H1 (cell line): ENCODE results near the gene TPO. TPM values are rescaled to one million over a fixed set of nuclear protein-coding genes. Genes with fewer than 3 reads are reported as not detected.

Experiments used
- CTCF ChIA-PET: fragments of 300-600 bp; sonication (Branson Sonifier 250); formaldehyde crosslinking; loops from one replicate; lab custom pipeline; 2021; ENCODE audit not compliant: partially characterized antibody; lab: Charles Lee
- POLR2A ChIA-PET: fragments of 300-600 bp; sonication (Branson Sonifier 250); formaldehyde crosslinking; loops from one replicate; lab custom pipeline; 2021; ENCODE audit warnings: inconsistent platforms; ENCODE audit not compliant: partially characterized antibody; lab: Charles Lee
- DNase-seq, 2 experiments: peaks; one replicate each; pipeline versions ENCODE4 v3.0.0 to v3.0.0-alpha.2; 2010 to 2022; ENCODE audit warnings: low spot score in 2 of 2, low read depth in 1 of 2, mixed read lengths in 1 of 2
- FAIRE-seq: peaks from 2 replicates; lab custom pipeline; 2011; peaks lifted over from hg19 to GRCh38; lab: Jason Lieb, UNC
- H2AFZ ChIP-seq: 2 replicates; pipeline ENCODE4 v1.8.1; 2012; ENCODE audit warnings: low read length, inconsistent platforms
- H2AK5ac ChIP-seq: 2 replicates; pipeline ENCODE4 v1.6.1; 2013; ENCODE audit warnings: low read depth, low read length
- H2BK120ac ChIP-seq: replicated peaks from 2 replicates; pipeline ENCODE3; 2013; ENCODE audit warnings: low read depth, low read length, inconsistent platforms
- H2BK12ac ChIP-seq: 2 replicates; pipeline ENCODE4 v1.6.1; 2013; ENCODE audit warnings: low read depth, low read length
- H2BK15ac ChIP-seq: 2 replicates; pipeline ENCODE4 v1.6.1; 2013; ENCODE audit warnings: low read length
- H2BK20ac ChIP-seq: 2 replicates; pipeline ENCODE4 v1.6.1; 2013; ENCODE audit warnings: low read length
- H2BK5ac ChIP-seq: 2 replicates; pipeline ENCODE4 v1.6.1; 2013; ENCODE audit warnings: low read depth, low read length
- H3K14ac ChIP-seq: 2 replicates; pipeline ENCODE4 v1.6.1; 2013; ENCODE audit warnings: inconsistent platforms; ENCODE audit not compliant: insufficient read length
- H3K18ac ChIP-seq: 2 replicates; pipeline ENCODE4 v1.6.1; 2013; ENCODE audit warnings: low read length; ENCODE audit errors: extremely low read depth
- H3K23ac ChIP-seq: 2 replicates; pipeline ENCODE4 v1.6.1; 2013; ENCODE audit warnings: inconsistent platforms; ENCODE audit not compliant: insufficient read length
- H3K23me2 ChIP-seq: 2 replicates; pipeline ENCODE4 v1.6.1; 2013; ENCODE audit warnings: low read depth, low read length
- H3K27ac ChIP-seq: 2 replicates; pipeline ENCODE4 v1.6.1; 2011; ENCODE audit warnings: low read depth, low read length, inconsistent platforms
- H3K27me3 ChIP-seq, 4 experiments: replicated peaks in 1 of 4; 1 replicate in 1 of 4; 2 replicates in 3 of 4; pipeline versions ENCODE4 v1.6.1 to v1.8.1; 2011 to 2013; ENCODE audit warnings: low read length in 3 of 4, mild to moderate bottlenecking in 3 of 4, inconsistent platforms in 2 of 4, mixed read lengths in 2 of 4, moderate library complexity in 1 of 4; ENCODE audit not compliant: control insufficient read depth in 3 of 4, insufficient read depth in 3 of 4; ENCODE audit errors: extremely low read depth in 1 of 4
- H3K36me3 ChIP-seq, 4 experiments: 2 replicates each; pipeline versions ENCODE4 v1.6.1 to v1.8.1; 2011 to 2013; ENCODE audit warnings: mild to moderate bottlenecking in 4 of 4, low read length in 3 of 4, moderate library complexity in 2 of 4, control low read depth in 1 of 4, inconsistent platforms in 1 of 4; ENCODE audit not compliant: insufficient read depth in 4 of 4, control insufficient read depth in 2 of 4
- H3K4ac ChIP-seq: replicated peaks from 2 replicates; pipeline ENCODE3; 2013; ENCODE audit warnings: low read length, low read depth, mixed read lengths, inconsistent platforms; ENCODE audit not compliant: insufficient read length
- H3K4me1 ChIP-seq, 4 experiments: replicated peaks in 1 of 4; 1 replicate in 1 of 4; 2 replicates in 3 of 4; pipeline versions ENCODE4 v1.6.1 to v1.8.1; 2011 to 2013; ENCODE audit warnings: low read length in 3 of 4, inconsistent platforms in 2 of 4, mixed read lengths in 1 of 4; ENCODE audit not compliant: insufficient read depth in 4 of 4, control insufficient read depth in 3 of 4
- H3K4me2 ChIP-seq, 2 experiments: 2 replicates each; pipeline versions ENCODE4 v1.6.1 to v1.8.1; 2011 to 2013; ENCODE audit warnings: low read depth in 2 of 2, low read length in 2 of 2, control low read depth in 1 of 2, inconsistent platforms in 1 of 2, mild to moderate bottlenecking in 1 of 2; ENCODE audit not compliant: insufficient read depth in 1 of 2
- H3K4me3 ChIP-seq, 4 experiments: fragments of 200-600, 300-600 bp in 1 of 4; sonication (generic), shearing (Covaris generic), sonication (Bioruptor Twin) in 1 of 4; 2 replicates each; pipeline versions ENCODE4 v1.5.1 to v1.8.1; 2011 to 2016; ENCODE audit warnings: low read length in 4 of 4, low read depth in 3 of 4, control low read depth in 2 of 4, inconsistent platforms in 2 of 4, mild to moderate bottlenecking in 2 of 4, mixed read lengths in 1 of 4, moderate library complexity in 1 of 4; ENCODE audit not compliant: insufficient read depth in 2 of 4; ENCODE audit errors: extremely low read depth in 1 of 4
- H3K56ac ChIP-seq: replicated peaks from 2 replicates; pipeline ENCODE3; 2013; ENCODE audit warnings: low read depth, mild to moderate bottlenecking, mixed read lengths, low read length, inconsistent platforms; ENCODE audit not compliant: insufficient read length
- H3K79me1 ChIP-seq: 2 replicates; pipeline ENCODE4 v1.6.1; 2013; ENCODE audit warnings: low read depth, low read length, control low read depth
- H3K79me2 ChIP-seq, 2 experiments: 2 replicates each; pipeline versions ENCODE4 v1.6.1 to v1.8.1; 2012 to 2013; ENCODE audit warnings: low read length in 2 of 2, mild to moderate bottlenecking in 2 of 2, inconsistent platforms in 1 of 2; ENCODE audit not compliant: insufficient read depth in 2 of 2, control insufficient read depth in 1 of 2
- H3K9ac ChIP-seq, 4 experiments: replicated peaks in 1 of 4; 1 replicate in 1 of 4; 2 replicates in 3 of 4; pipeline versions ENCODE4 v1.6.1 to v1.8.1; 2011 to 2013; ENCODE audit warnings: low read depth in 3 of 4, low read length in 3 of 4, control low read depth in 2 of 4, mild to moderate bottlenecking in 2 of 4, moderate library complexity in 2 of 4, inconsistent platforms in 1 of 4; ENCODE audit errors: extremely low read depth in 1 of 4
- H3K9me3 ChIP-seq, 2 experiments: 2 replicates each; pipeline versions ENCODE4 v1.6.1 to v1.8.1; 2012 to 2013; ENCODE audit warnings: mild to moderate bottlenecking in 2 of 2, moderate library complexity in 2 of 2, control low read depth in 1 of 2, inconsistent platforms in 1 of 2, low read depth in 1 of 2, low read length in 1 of 2, mixed read lengths in 1 of 2; ENCODE audit not compliant: insufficient read depth in 2 of 2
- H4K20me1 ChIP-seq, 2 experiments: replicated peaks in 1 of 2; 2 replicates each; pipeline versions ENCODE3 to v1.8.1; 2011 to 2013; ENCODE audit warnings: inconsistent platforms in 2 of 2, low read length in 2 of 2, mild to moderate bottlenecking in 1 of 2; ENCODE audit not compliant: insufficient read depth in 2 of 2, control insufficient read depth in 1 of 2
- H4K5ac ChIP-seq: 2 replicates; pipeline ENCODE4 v1.6.1; 2013; ENCODE audit warnings: low read length, low read depth, mixed read lengths, inconsistent platforms; ENCODE audit not compliant: insufficient read length
- H4K8ac ChIP-seq: 2 replicates; pipeline ENCODE4 v1.8.0; 2013; ENCODE audit warnings: mild to moderate bottlenecking, moderate library complexity, low read length, inconsistent platforms; ENCODE audit not compliant: insufficient read depth; ENCODE audit errors: extremely low read depth
- H4K91ac ChIP-seq: replicated peaks from 2 replicates; pipeline ENCODE3; 2013; ENCODE audit warnings: low read length, mixed read lengths, inconsistent platforms; ENCODE audit not compliant: insufficient read length
- BCL11A ChIP-seq, 2 experiments: IDR thresholded peaks; one replicate each; pipeline ENCODE4 v1.6.1; 2011; ENCODE audit warnings: low read depth in 2 of 2, low read length in 2 of 2, mild to moderate bottlenecking in 2 of 2
- CBX5 ChIP-seq: fragments of 300-800, 300-1000 bp; sonication (generic); IDR thresholded peaks from 2 replicates; pipeline ENCODE4 v1.7.1; 2016; ENCODE audit warnings: antibody characterized with exemption, low read length, low read depth
- CEBPB ChIP-seq: IDR thresholded peaks from 2 replicates; pipeline ENCODE4 v1.6.1; 2012; ENCODE audit warnings: low read depth, low read length
- HDAC2 ChIP-seq, 2 experiments: fragments of 300-600 bp in 1 of 2; sonication (generic) in 1 of 2; IDR thresholded peaks; 2 replicates each; pipeline ENCODE4 v1.6.1; 2011 to 2012; ENCODE audit warnings: low read depth in 2 of 2, low read length in 2 of 2, mild to moderate bottlenecking in 2 of 2, moderate library complexity in 2 of 2, borderline replicate concordance in 1 of 2, inconsistent platforms in 1 of 2
- NRF1 ChIP-seq: IDR thresholded peaks from 2 replicates; pipeline ENCODE4 v1.6.1; 2011; ENCODE audit warnings: mild to moderate bottlenecking, low read depth, low read length, improper control_type of control experiment
- RNF2 ChIP-seq: fragments of 200-900, 300-1000 bp; sonication (generic); IDR thresholded peaks from 2 replicates; pipeline ENCODE4 v1.7.1; 2016; ENCODE audit warnings: borderline replicate concordance, low read depth, mild to moderate bottlenecking, antibody characterized with exemption, low read length; ENCODE audit not compliant: poor library complexity, severe bottlenecking; ENCODE audit errors: missing control alignments
- SRF ChIP-seq: IDR thresholded peaks from 2 replicates; pipeline ENCODE4 v1.6.1; 2011; ENCODE audit warnings: mild to moderate bottlenecking, low read depth, low read length, moderate library complexity
- SUZ12 ChIP-seq: fragments of 200-600 bp; sonication (generic); IDR thresholded peaks from 2 replicates; pipeline ENCODE4 v1.6.1; 2012; ENCODE audit warnings: mild to moderate bottlenecking, inconsistent platforms, low read length, moderate library complexity, mixed read lengths
- WGBS, 2 experiments: shearing (Covaris generic) in 1 of 2; methylation state at CpG; one replicate each; pipeline versions ENCODE4 v1.1.6 to v1.1.7; 2013 to 2015; ENCODE audit warnings: low lambda C conversion rate in 2 of 2, mixed read lengths in 2 of 2, inconsistent platforms in 1 of 2, low coverage in 1 of 2, missing lambda C conversion rate in 1 of 2; ENCODE audit not compliant: insufficient replicate concordance in 2 of 2, insufficient coverage in 1 of 2, insufficient read length in 1 of 2; ENCODE audit errors: extremely low coverage in 1 of 2, missing lambda C conversion rate in 1 of 2; 5-methylcytosine and 5-hydroxymethylcytosine counted together
- polyA plus RNA-seq, 7 experiments: library from polyadenylated mRNA; depleted of rRNA in 3 of 7; stranded (reverse) in 5 of 7; unstranded in 2 of 7; fragments of >200 nt in 5 of 7; fragments of 200-250 nt in 2 of 7; gene quantifications; 1 replicate in 5 of 7; 2 replicates in 1 of 7; 4 replicates in 1 of 7; pipeline versions ENCODE4 v1.2.1 to v1.2.3, GENCODE V29; 2011 to 2013; ENCODE audit warnings: missing spikeins in 2 of 7, mixed read lengths in 2 of 7
- total RNA-seq: library from RNA; stranded (reverse); fragmentation: NEBNext Ultra II Directional; extraction: Animal tissue kit (Norgen Biotek cat#: 25700); gene quantifications from 2 replicates; pipeline ENCODE4 v1.2.1, GENCODE V29; 2021
- TF ChIP-seq, protein P1 (sequence below): IDR thresholded peaks from 2 replicates; pipeline ENCODE4 v1.6.1; 2011; ENCODE audit warnings: low read length, improper control_type of control experiment

TPO gene
- total and polyA plus RNA-seq, 2 of the 8 experiments (the other 6 are each of a cell fraction or from before 2014, with no cell fraction given) = not detected

DNA sequence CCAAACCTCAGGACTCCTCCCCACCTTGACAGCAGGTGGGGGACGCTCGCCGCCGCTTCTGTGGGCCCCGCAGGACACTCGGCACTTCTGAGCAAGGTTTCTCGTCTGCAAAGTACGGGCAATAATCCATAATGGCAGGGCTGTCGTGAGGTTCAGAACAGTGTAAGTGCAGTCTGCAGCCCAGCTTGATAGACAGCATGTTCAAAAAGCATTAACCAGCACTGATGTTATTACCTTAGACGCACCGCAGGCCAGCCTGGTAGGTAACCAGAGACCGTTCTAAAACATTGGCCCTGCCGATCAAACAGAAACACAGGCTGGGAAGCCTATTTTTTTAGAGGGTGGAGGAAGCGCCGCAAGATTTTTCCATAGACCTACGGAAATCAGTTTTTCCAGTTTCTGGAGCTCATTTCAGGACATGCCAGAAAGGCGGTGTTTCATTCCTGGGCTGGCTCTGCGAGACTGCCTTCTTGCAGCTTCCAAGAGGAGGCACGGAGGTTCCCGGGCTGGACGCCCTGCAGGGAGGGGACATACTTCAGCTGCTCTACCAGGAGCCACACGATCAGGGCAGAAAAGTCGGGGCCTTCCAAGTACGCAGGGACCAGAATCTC is 148.7 kb downstream of the TPO start:
- Histone ChIP-seq H3K18ac (no peak overlapping the region), H3K4me3 (no peak overlapping the region), H3K79me2 (no peaks in the 10 kb centered on the region), H3K23ac (no peak overlapping the region), H3K27ac (no peak overlapping the region), H3K4ac (no peak overlapping the region), H4K5ac (no peak overlapping the region), H3K27me3 (no peaks in the 10 kb centered on the region), H2BK5ac (no peak overlapping the region), H2BK15ac (no peak overlapping the region), H3K9ac (no peak overlapping the region), H3K4me1 (peaks cover 0 to 4% (median under 1%) of the 10 kb centered on the region in 4 experiments; a peak in 1 of 7 replicates), H3K23me2 (no peaks in the 10 kb centered on the region), H3K9me3 (no peaks in the 10 kb centered on the region), H3K79me1 (no peaks in the 10 kb centered on the region), H3K4me2 (no peak overlapping the region), H4K91ac (no peak overlapping the region), H3K14ac (no peak overlapping the region), H2AFZ (no peak overlapping the region), H2BK20ac (no peak overlapping the region), H3K56ac (no peak overlapping the region), H4K8ac (no peak overlapping the region), H4K20me1 (no peaks in the 10 kb centered on the region), H2BK120ac (no peak overlapping the region), H2AK5ac (no peak overlapping the region), H2BK12ac (no peak overlapping the region), H3K36me3 (no peaks in the 10 kb centered on the region)
- no peak for DNase-seq
- TF ChIP-seq, protein P1, sequence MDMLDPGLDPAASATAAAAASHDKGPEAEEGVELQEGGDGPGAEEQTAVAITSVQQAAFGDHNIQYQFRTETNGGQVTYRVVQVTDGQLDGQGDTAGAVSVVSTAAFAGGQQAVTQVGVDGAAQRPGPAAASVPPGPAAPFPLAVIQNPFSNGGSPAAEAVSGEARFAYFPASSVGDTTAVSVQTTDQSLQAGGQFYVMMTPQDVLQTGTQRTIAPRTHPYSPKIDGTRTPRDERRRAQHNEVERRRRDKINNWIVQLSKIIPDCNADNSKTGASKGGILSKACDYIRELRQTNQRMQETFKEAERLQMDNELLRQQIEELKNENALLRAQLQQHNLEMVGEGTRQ = no peak
- TF ChIP-seq BCL11A (IDR thresholded peaks at IDR 0.05; ENCODE audit: low read depth in 2 of 2, low read length in 2 of 2) = no peak
- TF ChIP-seq SUZ12 = no peak
- no peak for TF ChIP-seq HDAC2 (IDR thresholded peaks at IDR 0.05; ENCODE audit: borderline replicate concordance in 1 of 2, low read depth in 2 of 2, low read length in 2 of 2)
- no peak for TF ChIP-seq CEBPB
- no peak for TF ChIP-seq NRF1
- no peak for TF ChIP-seq RNF2
- TF ChIP-seq SRF = no peak
- TF ChIP-seq CBX5 = no peak
- ChIA-PET CTCF (interaction anchor here (0.8 to 3.5 kb wide), 9 partner anchors 8 to 272 kb away, joined by 3 to 14 read pairs (median 3); no protein-coding TSS in a partner anchor), POLR2A (interaction anchor here (1.4 to 2.3 kb wide), 2 partner anchors 11 to 63 kb away, joined by 5 read pairs; no protein-coding TSS in a partner anchor)
- FAIRE-seq = no peak
- 91% methylated on average over 24 of the region's 24 CpGs; no CpG with 5 or more reads in 1 of the 2 experiments for WGBS, 2 experiments
